H9 (cell line): ENCODE data around the gene SLC7A9. TPM values are rescaled to one million over a fixed set of nuclear protein-coding genes. Genes with fewer than 3 reads are reported as not detected.

ENCODE experiments used
- DNase-seq: peaks from one replicate; pipeline ENCODE4 v3.0.0-alpha.2; 2017
- H2AFZ ChIP-seq: one replicate; pipeline ENCODE4 v1.6.1; 2013; ENCODE audit warnings: mild to moderate bottlenecking, low read length, control low read depth, moderate library complexity
- H2AK5ac ChIP-seq: 2 replicates; pipeline ENCODE4 v1.6.1; 2013; ENCODE audit warnings: low read length, control low read depth, mixed read lengths; ENCODE audit not compliant: insufficient read length
- H2BK120ac ChIP-seq: one replicate; pipeline ENCODE4 v1.6.1; 2013; ENCODE audit warnings: low read depth, mild to moderate bottlenecking, low read length, control low read depth, inconsistent platforms; ENCODE audit not compliant: poor library complexity, severe bottlenecking
- H2BK12ac ChIP-seq: 2 replicates; pipeline ENCODE4 v1.6.1; 2013; ENCODE audit warnings: low read length, control low read depth, mixed read lengths, low read depth; ENCODE audit not compliant: insufficient read length
- H2BK15ac ChIP-seq: 2 replicates; pipeline ENCODE4 v1.6.1; 2013; ENCODE audit warnings: low read depth, low read length, control low read depth
- H2BK20ac ChIP-seq: one replicate; pipeline ENCODE4 v1.6.1; 2013; ENCODE audit warnings: low read depth, mild to moderate bottlenecking, low read length, control low read depth, inconsistent platforms; ENCODE audit not compliant: poor library complexity, severe bottlenecking
- H2BK5ac ChIP-seq: 2 replicates; pipeline ENCODE4 v1.6.1; 2013; ENCODE audit warnings: low read length, control low read depth, mixed read lengths; ENCODE audit not compliant: insufficient read length
- H3K14ac ChIP-seq: 2 replicates; pipeline ENCODE4 v1.6.1; 2013; ENCODE audit warnings: low read length, control low read depth; ENCODE audit not compliant: insufficient read depth
- H3K18ac ChIP-seq: 2 replicates; pipeline ENCODE4 v1.6.1; 2013; ENCODE audit warnings: low read depth, mild to moderate bottlenecking, mixed read lengths, low read length, control low read depth; ENCODE audit not compliant: insufficient read length
- H3K23ac ChIP-seq: 2 replicates; pipeline ENCODE4 v1.6.1; 2013; ENCODE audit warnings: low read length, control low read depth, mixed read lengths, low read depth; ENCODE audit not compliant: insufficient read length
- H3K23me2 ChIP-seq: 2 replicates; pipeline ENCODE4 v1.6.1; 2013; ENCODE audit warnings: low read depth, mild to moderate bottlenecking, mixed read lengths, low read length, control low read depth; ENCODE audit not compliant: insufficient read length, poor library complexity, severe bottlenecking
- H3K27ac ChIP-seq: 2 replicates; pipeline ENCODE4 v1.5.1; 2013; ENCODE audit warnings: low read length, control low read depth, mixed read lengths, low read depth; ENCODE audit not compliant: insufficient read length
- H3K27me3 ChIP-seq: 2 replicates; pipeline ENCODE4 v1.6.1; 2013; ENCODE audit warnings: low read length, control low read depth, inconsistent platforms; ENCODE audit not compliant: insufficient read depth
- H3K4ac ChIP-seq: 2 replicates; pipeline ENCODE4 v1.6.1; 2013; ENCODE audit warnings: low read depth, mild to moderate bottlenecking, control low read depth, inconsistent platforms, low read length, moderate library complexity
- H3K4me1 ChIP-seq: 2 replicates; pipeline ENCODE4 v1.6.1; 2013; ENCODE audit warnings: low read length, control low read depth, inconsistent platforms; ENCODE audit not compliant: insufficient read depth
- H3K4me2 ChIP-seq: 2 replicates; pipeline ENCODE4 v1.6.1; 2013; ENCODE audit warnings: low read length, control low read depth, mixed read lengths; ENCODE audit not compliant: insufficient read length, insufficient read depth
- H3K56ac ChIP-seq: 2 replicates; pipeline ENCODE4 v1.6.1; 2013; ENCODE audit warnings: low read depth, mild to moderate bottlenecking, mixed read lengths, low read length, control low read depth; ENCODE audit not compliant: insufficient read length
- H3K79me1 ChIP-seq: 2 replicates; pipeline ENCODE4 v1.6.1; 2013; ENCODE audit warnings: low read depth, mild to moderate bottlenecking, moderate library complexity, low read length, control low read depth, inconsistent platforms; ENCODE audit not compliant: insufficient read depth, poor library complexity, severe bottlenecking
- H3K79me2 ChIP-seq: 2 replicates; pipeline ENCODE4 v1.6.1; 2013; ENCODE audit warnings: low read length, control low read depth, inconsistent platforms; ENCODE audit not compliant: insufficient read depth
- H3K9ac ChIP-seq: 2 replicates; pipeline ENCODE4 v1.6.1; 2013; ENCODE audit warnings: low read length, control low read depth, mixed read lengths; ENCODE audit not compliant: insufficient read length; ENCODE audit errors: extremely low read depth
- H3K9me3 ChIP-seq: one replicate; pipeline ENCODE4 v1.6.1; 2013; ENCODE audit warnings: low read depth, low read length, inconsistent platforms; ENCODE audit not compliant: control insufficient read depth
- H3T11ph ChIP-seq: one replicate; pipeline ENCODE4 v1.6.1; 2013; ENCODE audit warnings: mild to moderate bottlenecking, low read length, control low read depth, inconsistent platforms
- H4K20me1 ChIP-seq: one replicate; pipeline ENCODE4 v1.6.1; 2013; ENCODE audit not compliant: control insufficient read depth, insufficient read length, insufficient read depth
- H4K5ac ChIP-seq: 2 replicates; pipeline ENCODE4 v1.6.1; 2013; ENCODE audit warnings: low read depth, mild to moderate bottlenecking, mixed read lengths, low read length, control low read depth; ENCODE audit not compliant: insufficient read length
- H4K8ac ChIP-seq: replicated peaks from 2 replicates; pipeline ENCODE4 v1.6.1; 2013; ENCODE audit warnings: low read length, control low read depth, mixed read lengths, low read depth; ENCODE audit not compliant: insufficient read length
- H4K91ac ChIP-seq: 2 replicates; pipeline ENCODE4 v1.6.1; 2013; ENCODE audit warnings: low read depth, mild to moderate bottlenecking, moderate library complexity, mixed read lengths, low read length, control low read depth; ENCODE audit not compliant: insufficient read length
- H3K27ac Mint-ChIP-seq, 3 experiments: 2 replicates in 2 of 3; 3 replicates in 1 of 3; pipeline ENCODE4 v1.8.0; 2020 to 2021; ENCODE audit warnings: mixed read lengths in 3 of 3, mild to moderate bottlenecking in 1 of 3, moderate library complexity in 1 of 3
- H3K27me3 Mint-ChIP-seq: 2 replicates; pipeline ENCODE4 v1.8.0; 2021; ENCODE audit warnings: low read depth, mild to moderate bottlenecking, moderate library complexity, mixed read lengths
- H3K36me3 Mint-ChIP-seq, 3 experiments: 2 replicates in 2 of 3; 3 replicates in 1 of 3; pipeline ENCODE4 v1.8.0; 2020 to 2021; ENCODE audit warnings: low read depth in 3 of 3, mixed read lengths in 3 of 3; ENCODE audit not compliant: insufficient read depth in 1 of 3
- H3K4me1 Mint-ChIP-seq, 2 experiments: 2 replicates each; pipeline ENCODE4 v1.8.0; 2020; ENCODE audit warnings: mixed read lengths in 2 of 2
- H3K4me3 Mint-ChIP-seq, 2 experiments: 2 replicates in 1 of 2; 3 replicates in 1 of 2; pipeline ENCODE4 v1.8.0; 2020 to 2021; ENCODE audit warnings: mild to moderate bottlenecking in 2 of 2, mixed read lengths in 2 of 2, moderate library complexity in 1 of 2
- H3K9me3 Mint-ChIP-seq, 2 experiments: 2 replicates in 1 of 2; 3 replicates in 1 of 2; pipeline ENCODE4 v1.8.0; 2020; ENCODE audit warnings: mild to moderate bottlenecking in 2 of 2, mixed read lengths in 2 of 2, moderate library complexity in 1 of 2
- CTCF ChIP-seq: fragments of 200-600 bp; sonication (generic); conservative IDR thresholded peaks from 3 replicates; pipeline ENCODE4 v1.8.0; 2021; ENCODE audit warnings: antibody characterized with exemption, mild to moderate bottlenecking
- WGBS: extraction: QIAGEN DNeasy Blood & Tissue Kit; methylation state at CpG from one replicate; pipeline ENCODE4 v1.1.7; 2013; ENCODE audit warnings: missing lambda C conversion rate, low lambda C conversion rate, mixed read lengths; ENCODE audit not compliant: insufficient read length; ENCODE audit errors: extremely low coverage; 5-methylcytosine and 5-hydroxymethylcytosine counted together
- total RNA-seq: library from RNA; stranded (reverse); gene quantifications from 2 replicates; pipeline ENCODE4 v1.2.1, GENCODE V29; 2021

The SLC7A9 gene
- total RNA-seq, 1 experiment from 2014 or later = not detected

DNA sequence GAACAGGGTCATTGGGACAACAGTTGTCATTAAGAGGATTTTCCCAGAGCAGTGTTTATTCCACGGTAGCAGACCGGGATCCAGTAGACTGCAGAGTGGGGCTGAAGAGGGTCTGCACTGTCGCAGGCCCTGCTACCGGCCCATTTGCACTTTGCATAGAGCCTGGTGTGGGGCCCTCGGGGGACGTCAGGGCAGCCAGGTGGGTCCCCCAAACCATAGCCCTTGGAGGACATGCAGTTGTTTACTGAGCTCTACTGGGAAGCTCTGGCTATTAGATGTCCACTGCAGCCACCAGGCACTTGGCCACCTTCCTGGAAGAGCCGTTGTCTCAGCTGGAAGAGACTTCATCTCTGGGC, 45.8 kb downstream of the SLC7A9 start:
- Histone ChIP-seq H3K4me2 (no peak overlapping the region), H2BK12ac (no peak overlapping the region), H3K9me3 (no peaks in the 10 kb centered on the region), H3K18ac (no peak overlapping the region), H2AK5ac (no peak overlapping the region), H4K5ac (no peak overlapping the region), H2BK5ac (no peak overlapping the region), H3K27ac (no peak overlapping the region), H3K4me1 (no peaks in the 10 kb centered on the region; the same call in 1 of the 2 replicates), H2BK20ac (no peak overlapping the region), H3K14ac (no peak overlapping the region; the same call in 1 of the 2 replicates), H3K79me1 (no peaks in the 10 kb centered on the region), H3K4ac (no peak overlapping the region), H3K27me3 (no peaks in the 10 kb centered on the region), H3K56ac (no peak overlapping the region), H4K91ac (no peak overlapping the region), H2BK120ac (no peak overlapping the region), H3K23ac (no peak overlapping the region), H3K9ac (no peak overlapping the region), H2BK15ac (no peak overlapping the region), H2AFZ (no peak overlapping the region), H3K23me2 (no peaks in the 10 kb centered on the region), H4K8ac (no peak overlapping the region), H3T11ph (no peak overlapping the region), H3K79me2 (no peaks in the 10 kb centered on the region), H4K20me1 (no peaks in the 10 kb centered on the region)
- no CpG with 5 or more reads among the region's 7 CpGs for WGBS
- TF ChIP-seq CTCF = no peak
- Mint-ChIP-seq H3K27me3 (peaks cover 14% of the 10 kb centered on the region), H3K36me3 (peaks cover 0 to 3% (median 0%) of the 10 kb centered on the region in 3 experiments; a peak in 1 of 7 replicates), H3K27ac (no peak overlapping the region), H3K4me1 (peaks cover 39 to 41% of the 10 kb centered on the region in 2 experiments), H3K9me3 (0 out of 5 replicates have a peak, but pooled peaks cover 0 to 1% of the 10 kb centered on the region in 2 experiments), H3K4me3 (peak overlapping the region in 1 of 2 experiments; percentile 24; a peak in 1 of 5 replicates)
- DNase-seq = no peak
